T-cell (primary cell): ENCODE data around the gene RGS3. TPM values are rescaled to one million over a fixed set of nuclear protein-coding genes. Genes with fewer than 3 reads are reported as not detected.

Experiments used
- ATAC-seq, 4 experiments: fragments of 200-7000 bp in 3 of 4; fragments of 150-1000 bp in 1 of 4; cut with Tn5 transposase; replicated peaks in 1 of 4; 1 replicate in 3 of 4; 2 replicates in 1 of 4; pipeline ENCODE4 v1.10.0; 2021; ENCODE audit warnings: moderate library complexity in 3 of 4, mild to moderate bottlenecking in 2 of 4, moderate number of reproducible peaks in 1 of 4
- CTCF ChIA-PET, 2 donors: fragments of 300-600 bp; sonication (Branson Sonifier 250); formaldehyde crosslinking; loops; one replicate each; lab custom pipeline; 2022; ENCODE audit warnings: antibody characterized with exemption in 2 of 2; lab: Charles Lee
- POLR2A ChIA-PET, 2 donors: fragments of 300-600 bp; sonication (Branson Sonifier 250); formaldehyde crosslinking; loops; one replicate each; lab custom pipeline; 2022; ENCODE audit warnings: antibody characterized with exemption in 2 of 2; lab: Charles Lee
- DNase-seq, 35 experiments: peaks; one replicate each; pipeline versions ENCODE4 v3.0.0 to v3.0.0-alpha.2; 2013 to 2023
- H3K27ac ChIP-seq: one replicate; pipeline ENCODE4 v1.5.1; 2013; ENCODE audit warnings: low read length
- H3K27me3 ChIP-seq, 2 experiments: replicated peaks in 1 of 2; 1 replicate in 1 of 2; 2 replicates in 1 of 2; pipeline versions ENCODE4 v1.6.1 to v1.7.0; 2013; ENCODE audit warnings: low read length in 1 of 2, mixed read lengths in 1 of 2; ENCODE audit not compliant: control insufficient read depth in 2 of 2, insufficient read depth in 2 of 2; ENCODE audit errors: extremely low read depth in 1 of 2
- H3K36me3 ChIP-seq, 2 donors: 1 replicate in 1 of 2; 2 replicates in 1 of 2; pipeline versions ENCODE4 v1.6.1 to v1.7.0; 2013; ENCODE audit warnings: low read length in 1 of 2; ENCODE audit not compliant: control insufficient read depth in 2 of 2, insufficient read depth in 1 of 2; ENCODE audit errors: extremely low read depth in 1 of 2
- H3K4me1 ChIP-seq, 2 experiments: 1 replicate in 1 of 2; 2 replicates in 1 of 2; pipeline versions ENCODE4 v1.6.1 to v1.7.0; 2013; ENCODE audit warnings: low read length in 2 of 2, mixed read lengths in 1 of 2; ENCODE audit not compliant: insufficient read depth in 2 of 2, control insufficient read depth in 1 of 2; ENCODE audit errors: extremely low read depth in 1 of 2
- H3K4me3 ChIP-seq, 2 donors: 1 replicate in 1 of 2; 2 replicates in 1 of 2; pipeline versions ENCODE4 v1.5.1 to v1.7.0; 2013; ENCODE audit warnings: mild to moderate bottlenecking in 2 of 2, low read length in 1 of 2, moderate library complexity in 1 of 2; ENCODE audit not compliant: control insufficient read depth in 1 of 2; ENCODE audit errors: extremely low read depth in 1 of 2
- H3K9me3 ChIP-seq: 2 replicates; pipeline ENCODE4 v1.7.0; 2013
- H3K27ac Mint-ChIP-seq, 2 donors: one replicate each; pipeline ENCODE4 v1.8.0; 2020 to 2021; ENCODE audit warnings: mild to moderate bottlenecking in 2 of 2, mixed read lengths in 2 of 2
- H3K27me3 Mint-ChIP-seq, 2 donors: one replicate each; pipeline ENCODE4 v1.8.0; 2021 to 2022; ENCODE audit warnings: mixed read lengths in 2 of 2
- H3K36me3 Mint-ChIP-seq: one replicate; pipeline ENCODE4 v1.8.0; 2021; ENCODE audit warnings: mixed read lengths
- H3K4me1 Mint-ChIP-seq, 3 donors: one replicate each; pipeline ENCODE4 v1.8.0; 2020 to 2022; ENCODE audit warnings: mixed read lengths in 3 of 3, mild to moderate bottlenecking in 1 of 3
- H3K4me3 Mint-ChIP-seq, 3 donors: one replicate each; pipeline ENCODE4 v1.8.0; 2020 to 2022; ENCODE audit warnings: mild to moderate bottlenecking in 3 of 3, mixed read lengths in 3 of 3, moderate library complexity in 3 of 3
- H3K9me3 Mint-ChIP-seq, 3 donors: one replicate each; pipeline ENCODE4 v1.8.0; 2020 to 2022; ENCODE audit warnings: mixed read lengths in 3 of 3
- WGBS: methylation state at CpG from one replicate; pipeline ENCODE4 v1.1.5; 2013; ENCODE audit warnings: missing lambda C conversion rate; ENCODE audit not compliant: insufficient coverage; 5-methylcytosine and 5-hydroxymethylcytosine counted together
- total RNA-seq, 35 experiments: library from RNA in 6 of 35; stranded (reverse) in 6 of 35; fragments of 120-200 nt in 1 of 35; gene quantifications; one replicate each; pipeline versions ENCODE4 v1.2.1 to v1.2.4 and lab custom pipeline; 2013 to 2026

Gene RGS3
- total RNA-seq, 5 donors from 2014 or later (not counting 1 experiment from before 2014, with no cell fraction given), result 15.9 to 36.5 (median 24.9) TPM

GRCh38 chr9:113579283-113580040 is 115.9 kb downstream of the RGS3 start:
- Mint-ChIP-seq H3K4me3 (peak overlapping the region; percentile 52 to 81 (median 62)), H3K4me1 (peaks cover 68 to 86% (median 74%) of the 10 kb centered on the region in 3 donors), H3K9me3 (no peaks in the 10 kb centered on the region), H3K36me3 (peaks cover 9% of the 10 kb centered on the region), H3K27ac (peak overlapping the region; percentile 98 to 99), H3K27me3 (no peaks in the 10 kb centered on the region)
- WGBS, result 7% methylated on average over 5 of the region's 5 CpGs
- Histone ChIP-seq H3K4me1 (peaks cover 38 to 79% of the 10 kb centered on the region in 2 experiments), H3K36me3 (peaks cover 8 to 17% of the 10 kb centered on the region in 2 donors), H3K27ac (peak overlapping the region; percentile 91), H3K4me3 (peak overlapping the region in 1 of 2 donors; percentile 10), H3K9me3 (no peaks in the 10 kb centered on the region), H3K27me3 (no peaks in the 10 kb centered on the region)
- ChIA-PET CTCF (interaction anchor here (0.6 to 2.8 kb wide), 16 partner anchors 9 to 304 kb away, joined by 3 to 12 read pairs (median 4); partner anchors contain the start of genes ALAD (in 1 of the 2), C9orf43 (in 1 of the 2), CDC26 (in 1 of the 2) and POLE3 (in 1 of the 2)), POLR2A (interaction anchor here in 1 of 2 donors (1.1 to 1.2 kb wide), 2 partner anchors 59 to 67 kb away, joined by 4 read pairs; no protein-coding TSS in a partner anchor)
- peak; percentile 5 to 22 (median 18) for ATAC-seq
- DNase-seq, result peak in 17 of 35 experiments; percentile 7 to 47 (median 22)

- peak overlapping the region; percentile 65 to 81 (median 79) for H3K4me3 Mint-ChIP-seq
- no peaks in the 10 kb centered on the region for H3K27me3 ChIP-seq
- peaks cover 38 to 74% of the 10 kb centered on the region in 2 experiments for H3K4me1 ChIP-seq
- peaks cover 7 to 25% of the 10 kb centered on the region in 2 donors for H3K36me3 ChIP-seq
- no peaks in the 10 kb centered on the region for H3K27me3 Mint-ChIP-seq
- H3K36me3 Mint-ChIP-seq, result peaks cover 9% of the 10 kb centered on the region
- H3K27ac ChIP-seq, result peak overlapping the region; percentile 91
- peak overlapping the region; percentile 17 to 47 for H3K4me3 ChIP-seq
- ChIA-PET CTCF (interaction anchor here (0.5 to 2.8 kb wide), 7 partner anchors 11 to 272 kb away, joined by 4 to 10 read pairs (median 7); partner anchors contain the start of gene ALAD (in 1 of the 2)), POLR2A (interaction anchor here in 1 of 2 donors (0.6 to 1.1 kb wide), 2 partner anchors 67 to 68 kb away, joined by 3 to 4 read pairs; no protein-coding TSS in a partner anchor)
- H3K9me3 Mint-ChIP-seq, result no peaks in the 10 kb centered on the region
- peaks cover 67 to 91% (median 79%) of the 10 kb centered on the region in 3 donors for H3K4me1 Mint-ChIP-seq
- no peaks in the 10 kb centered on the region for H3K9me3 ChIP-seq
- H3K27ac Mint-ChIP-seq, result peak overlapping the region; percentile 98 to 99
- 21% methylated on average over 6 of the region's 12 CpGs for WGBS
- DNase-seq, result peak; percentile 26 to 67 (median 47)
- ATAC-seq, result peak; percentile 8 to 37 (median 16)
Measured at GRCh38 chr9:113580041-113580953, 116.8 kb downstream of the RGS3 start.

GRCh38 chr9:113580954-113581311 is 117.4 kb downstream of the RGS3 start:
- ChIA-PET POLR2A (no interaction called here), CTCF (interaction anchor here (1.5 to 2.0 kb wide), 2 partner anchors 135 to 306 kb away, joined by 3 to 17 read pairs; no protein-coding TSS in a partner anchor)
- ATAC-seq, result no peak
- H3K27ac Mint-ChIP-seq, result peak overlapping the region; percentile 98 to 99
- Histone ChIP-seq H3K27me3 (no peaks in the 10 kb centered on the region), H3K4me3 (peak overlapping the region; percentile 47 to 77), H3K9me3 (no peaks in the 10 kb centered on the region), H3K27ac (peak overlapping the region; percentile 91), H3K4me1 (peaks cover 38 to 80% of the 10 kb centered on the region in 2 experiments), H3K36me3 (peaks cover 7 to 32% of the 10 kb centered on the region in 2 donors)
- H3K4me3 Mint-ChIP-seq, result peak overlapping the region; percentile 65 to 81 (median 79)
- peaks cover 70 to 92% (median 78%) of the 10 kb centered on the region in 3 donors for H3K4me1 Mint-ChIP-seq
- H3K27me3 Mint-ChIP-seq, result no peaks in the 10 kb centered on the region
- H3K9me3 Mint-ChIP-seq, result no peaks in the 10 kb centered on the region
- 57% methylated on average over 1 of the region's 4 CpGs for WGBS
- H3K36me3 Mint-ChIP-seq, result peaks cover 9% of the 10 kb centered on the region
- DNase-seq, result no peak

GRCh38 chr9:113581865-113582697 is 118.6 kb downstream of the RGS3 start:
- Mint-ChIP-seq H3K4me1 (peaks cover 71 to 96% (median 81%) of the 10 kb centered on the region in 3 donors), H3K9me3 (no peaks in the 10 kb centered on the region), H3K36me3 (peaks cover 9% of the 10 kb centered on the region), H3K27ac (peak overlapping the region; percentile 98 to 99), H3K4me3 (peak overlapping the region; percentile 65 to 81 (median 79)), H3K27me3 (no peaks in the 10 kb centered on the region)
- H3K4me1 ChIP-seq, result peaks cover 38 to 81% of the 10 kb centered on the region in 2 experiments
- POLR2A ChIA-PET, result interaction anchor here (0.5 to 1.0 kb wide), 4 partner anchors 128 to 345 kb away, joined by 3 to 4 read pairs (median 4); no protein-coding TSS in a partner anchor
- H3K27ac ChIP-seq, result peak overlapping the region; percentile 91
- H3K9me3 ChIP-seq, result no peaks in the 10 kb centered on the region
- peak overlapping the region; percentile 47 to 77 for H3K4me3 ChIP-seq
- ATAC-seq (peak; percentile 74 to 86 (median 77)), DNase-seq (peak; percentile 55 to 90 (median 74))
- H3K27me3 ChIP-seq, result no peaks in the 10 kb centered on the region
- CTCF ChIA-PET, result interaction anchor here (0.5 to 2.1 kb wide), 19 partner anchors 9 to 460 kb away, joined by 3 to 17 read pairs (median 6); partner anchors contain the start of genes ALAD (in 1 of the 2), C9orf43 (in 1 of the 2), CDC26 (in 1 of the 2) and POLE3 (in 1 of the 2)
- WGBS, result 33% methylated on average over 15 of the region's 17 CpGs
- peaks cover 13 to 36% of the 10 kb centered on the region in 2 donors for H3K36me3 ChIP-seq

GRCh38 chr9:113582698-113583200 is 119.2 kb downstream of the RGS3 start:
- CTCF ChIA-PET, result interaction anchor here (0.5 to 2.1 kb wide), 14 partner anchors 8 to 461 kb away, joined by 3 to 17 read pairs (median 6); partner anchors contain the start of genes C9orf43 (in 1 of the 2), CDC26 (in 1 of the 2), POLE3 (in 1 of the 2) and PRPF4 (in 1 of the 2)
- Histone ChIP-seq H3K27ac (peak overlapping the region; percentile 24), H3K4me1 (peaks cover 37 to 78% of the 10 kb centered on the region in 2 experiments), H3K27me3 (no peaks in the 10 kb centered on the region), H3K4me3 (no peak overlapping the region), H3K36me3 (peaks cover 13 to 43% of the 10 kb centered on the region in 2 donors), H3K9me3 (no peaks in the 10 kb centered on the region)
- H3K36me3 Mint-ChIP-seq, result peaks cover 12% of the 10 kb centered on the region
- 67% methylated on average over 4 of the region's 6 CpGs for WGBS
- ATAC-seq (no peak), DNase-seq (no peak)
- H3K27me3 Mint-ChIP-seq, result no peaks in the 10 kb centered on the region
- POLR2A ChIA-PET, result interaction anchor here in 1 of 2 donors (1.0 kb wide), 1 partner anchor 128 kb away, joined by 3 read pairs; no protein-coding TSS in a partner anchor
- H3K9me3 Mint-ChIP-seq, result no peaks in the 10 kb centered on the region
- peaks cover 64 to 94% (median 75%) of the 10 kb centered on the region in 3 donors for H3K4me1 Mint-ChIP-seq
- peak overlapping the region; percentile 98 to 99 for H3K27ac Mint-ChIP-seq
- H3K4me3 Mint-ChIP-seq, result peak overlapping the region in 2 of 3 donors; percentile 17 to 81
